SH-SY5Y (cell line): ENCODE measurements around the gene AIFM1.

Experiments
- GATA2 ChIP-seq: IDR thresholded peaks from 2 replicates; pipeline ENCODE4 v1.6.1; 2011; ENCODE audit warnings: mild to moderate bottlenecking, low read depth, low read length
- GATA3 ChIP-seq: IDR thresholded peaks from 2 replicates; pipeline ENCODE4 v1.6.1; 2011; ENCODE audit warnings: low read depth, mild to moderate bottlenecking, low read length, moderate library complexity

GRCh38 chrX:130110379-130111219 is 55.0 kb downstream of the AIFM1 start, which contains the start of gene ELF4:
- TF ChIP-seq GATA2 = no peak
- no peak for TF ChIP-seq GATA3
